Mesenchymal stem cell (in vitro differentiated cells and primary cell): ENCODE results near the gene HEPH.

Source experiments
- DNase-seq: peaks from one replicate; pipeline ENCODE4 v3.0.0-alpha.2; 2013
- H2AFZ ChIP-seq: one replicate; pipeline ENCODE4 v1.6.1; 2013; ENCODE audit warnings: low read depth, mild to moderate bottlenecking, control low read depth, inconsistent platforms, low read length, moderate library complexity
- H2AK5ac ChIP-seq: 2 replicates; pipeline ENCODE4 v1.6.1; 2013; ENCODE audit warnings: low read length, moderate library complexity, mild to moderate bottlenecking, inconsistent platforms; ENCODE audit not compliant: severe bottlenecking
- H2BK120ac ChIP-seq: one replicate; pipeline ENCODE4 v1.6.1; 2013; ENCODE audit warnings: low read depth, mild to moderate bottlenecking, inconsistent platforms, low read length, moderate library complexity
- H2BK12ac ChIP-seq, 2 experiments: one replicate each; pipeline ENCODE4 v1.6.1; 2013; ENCODE audit warnings: inconsistent platforms in 2 of 2, low read length in 2 of 2, mild to moderate bottlenecking in 2 of 2, moderate library complexity in 2 of 2, control low read depth in 1 of 2
- H2BK15ac ChIP-seq: one replicate; pipeline ENCODE4 v1.6.1; 2013; ENCODE audit warnings: mild to moderate bottlenecking, low read depth, inconsistent platforms; ENCODE audit not compliant: poor library complexity, severe bottlenecking
- H2BK5ac ChIP-seq: 2 replicates; pipeline ENCODE4 v1.6.1; 2013; ENCODE audit warnings: low read depth, mild to moderate bottlenecking, low read length, control low read depth, inconsistent platforms; ENCODE audit not compliant: poor library complexity, severe bottlenecking
- H3K14ac ChIP-seq, 2 experiments: one replicate each; pipeline ENCODE4 v1.6.1; 2013; ENCODE audit warnings: inconsistent platforms in 2 of 2, low read length in 2 of 2, control low read depth in 1 of 2, mild to moderate bottlenecking in 1 of 2, moderate library complexity in 1 of 2
- H3K18ac ChIP-seq, 2 experiments: one replicate each; pipeline ENCODE4 v1.6.1; 2013; ENCODE audit warnings: inconsistent platforms in 2 of 2, low read length in 2 of 2, control low read depth in 1 of 2, low read depth in 1 of 2, mild to moderate bottlenecking in 1 of 2
- H3K23ac ChIP-seq, 2 experiments: one replicate each; pipeline ENCODE4 v1.6.1; 2013; ENCODE audit warnings: inconsistent platforms in 2 of 2, low read length in 2 of 2, mild to moderate bottlenecking in 2 of 2, moderate library complexity in 2 of 2, control low read depth in 1 of 2
- H3K27ac ChIP-seq: 2 replicates; pipeline ENCODE4 v1.5.1; 2013; ENCODE audit warnings: mild to moderate bottlenecking, moderate library complexity, low read length, control low read depth, inconsistent platforms; ENCODE audit not compliant: poor library complexity, severe bottlenecking
- H3K27me3 ChIP-seq, 2 experiments: 2 replicates each; pipeline versions ENCODE4 v1.6.1 to v1.7.0; 2013; ENCODE audit warnings: low read length in 2 of 2, mild to moderate bottlenecking in 2 of 2, moderate library complexity in 2 of 2, control low read depth in 1 of 2, inconsistent platforms in 1 of 2; ENCODE audit not compliant: control insufficient read depth in 1 of 2, insufficient read depth in 1 of 2
- H3K36me3 ChIP-seq, 2 experiments: 2 replicates each; pipeline versions ENCODE4 v1.6.1 to v1.7.0; 2013; ENCODE audit warnings: low read length in 2 of 2, control low read depth in 1 of 2, inconsistent platforms in 1 of 2, low read depth in 1 of 2, mild to moderate bottlenecking in 1 of 2; ENCODE audit not compliant: insufficient read depth in 2 of 2, control insufficient read depth in 1 of 2
- H3K4ac ChIP-seq, 2 experiments: one replicate each; pipeline ENCODE4 v1.6.1; 2013; ENCODE audit warnings: inconsistent platforms in 2 of 2, low read length in 2 of 2, mild to moderate bottlenecking in 2 of 2, moderate library complexity in 2 of 2, control low read depth in 1 of 2, low read depth in 1 of 2
- H3K4me1 ChIP-seq: 2 replicates; pipeline ENCODE4 v1.6.1; 2013; ENCODE audit warnings: low read depth, low read length, control low read depth; ENCODE audit not compliant: control insufficient read depth, insufficient read depth
- H3K4me2 ChIP-seq: 2 replicates; pipeline ENCODE4 v1.6.1; 2013; ENCODE audit warnings: low read length, mild to moderate bottlenecking, inconsistent platforms; ENCODE audit not compliant: poor library complexity, severe bottlenecking
- H3K4me3 ChIP-seq, 2 experiments: 2 replicates each; pipeline versions ENCODE4 v1.5.1 to v1.7.0; 2013; ENCODE audit warnings: low read length in 2 of 2, mild to moderate bottlenecking in 2 of 2, control low read depth in 1 of 2, low read depth in 1 of 2; ENCODE audit not compliant: insufficient read depth in 1 of 2
- H3K79me1 ChIP-seq: replicated peaks from 2 replicates; pipeline ENCODE4 v1.6.1; 2013; ENCODE audit warnings: mild to moderate bottlenecking, control low read depth, low read length, inconsistent platforms; ENCODE audit not compliant: poor library complexity, severe bottlenecking
- H3K9ac ChIP-seq: 2 replicates; pipeline ENCODE4 v1.7.0; 2013; ENCODE audit warnings: mild to moderate bottlenecking, low read length, moderate library complexity
- H3K9me3 ChIP-seq: 2 replicates; pipeline ENCODE4 v1.7.0; 2013; ENCODE audit warnings: mild to moderate bottlenecking, low read length; ENCODE audit not compliant: control insufficient read depth
- H4K8ac ChIP-seq: one replicate; pipeline ENCODE4 v1.6.1; 2013; ENCODE audit warnings: inconsistent platforms, mild to moderate bottlenecking, low read length, moderate library complexity
- H4K91ac ChIP-seq: one replicate; pipeline ENCODE4 v1.6.1; 2013; ENCODE audit warnings: mild to moderate bottlenecking, low read length, inconsistent platforms
- WGBS: methylation state at CpG from one replicate; pipeline ENCODE4 v1.1.7; 2013; ENCODE audit warnings: mixed read lengths; 5-methylcytosine and 5-hydroxymethylcytosine counted together

HEPH gene

GRCh38 chrX:66200855-66201795 is 37.1 kb downstream of the HEPH start:
- H3K14ac ChIP-seq: no peak overlapping the region

GRCh38 chrX:66203114-66203513 is 39.1 kb downstream of the HEPH start:
- Histone ChIP-seq H2AFZ (no peak overlapping the region), H2BK12ac (no peak overlapping the region), H4K8ac (no peak overlapping the region), H3K14ac (no peak overlapping the region), H3K9ac (no peak overlapping the region), H2BK120ac (no peak overlapping the region), H3K4me3 (no peak overlapping the region), H3K27me3 (peaks cover 0 to 11% of the 10 kb centered on the region in 2 experiments), H3K36me3 (peaks cover 0 to 7% of the 10 kb centered on the region in 2 experiments), H3K4me1 (peaks cover 3% of the 10 kb centered on the region), H3K79me1 (no peaks in the 10 kb centered on the region), H2AK5ac (no peak overlapping the region), H3K9me3 (no peaks in the 10 kb centered on the region), H2BK15ac (no peak overlapping the region), H3K4me2 (no peak overlapping the region), H3K18ac (no peak overlapping the region), H3K27ac (no peak overlapping the region), H2BK5ac (no peak overlapping the region), H3K23ac (no peak overlapping the region), H4K91ac (no peak overlapping the region), H3K4ac (no peak overlapping the region)
- DNase-seq: no peak
- WGBS: no CpG with 5 or more reads among the region's 5 CpGs

More at GRCh38 chrX:66200855-66201795, 37.1 kb downstream of the HEPH start:
- Histone ChIP-seq H2AK5ac (no peak overlapping the region), H2BK5ac (no peak overlapping the region), H3K27ac (no peak overlapping the region), H2BK15ac (no peak overlapping the region), H3K4ac (no peak overlapping the region), H4K8ac (no peak overlapping the region), H3K9ac (no peak overlapping the region), H2BK120ac (no peak overlapping the region), H2BK12ac (no peak overlapping the region), H3K18ac (no peak overlapping the region), H3K79me1 (no peaks in the 10 kb centered on the region), H2AFZ (no peak overlapping the region), H3K4me3 (no peak overlapping the region), H3K27me3 (peaks cover 0 to 13% of the 10 kb centered on the region in 2 experiments), H3K4me1 (peaks cover 3% of the 10 kb centered on the region), H3K9me3 (no peaks in the 10 kb centered on the region), H3K23ac (no peak overlapping the region), H3K4me2 (no peak overlapping the region), H4K91ac (no peak overlapping the region), H3K36me3 (no peaks in the 10 kb centered on the region)
- no CpG with 5 or more reads among the region's 5 CpGs for WGBS
- peak; percentile 7 for DNase-seq

- no peak overlapping the region for H2BK5ac ChIP-seq
- H2BK120ac ChIP-seq: no peak overlapping the region
- H4K8ac ChIP-seq: no peak overlapping the region
- H3K9me3 ChIP-seq: peaks cover 9% of the 10 kb centered on the region
- H3K27me3 ChIP-seq: no peaks in the 10 kb centered on the region
- no peak overlapping the region for H4K91ac ChIP-seq
- no peak overlapping the region for H3K4ac ChIP-seq
- H3K4me3 ChIP-seq: no peak overlapping the region
- no peak overlapping the region for H3K4me2 ChIP-seq
- WGBS: 85% methylated on average over 2 of the region's 3 CpGs
- DNase-seq: no peak
- no peak overlapping the region for H3K23ac ChIP-seq
- H3K18ac ChIP-seq: no peak overlapping the region
- no peak overlapping the region for H3K14ac ChIP-seq
- no peak overlapping the region for H3K9ac ChIP-seq
- H2AFZ ChIP-seq: no peak overlapping the region
- no peak overlapping the region for H2BK12ac ChIP-seq
- no peak overlapping the region for H2BK15ac ChIP-seq
- H2AK5ac ChIP-seq: no peak overlapping the region
- H3K4me1 ChIP-seq: no peaks in the 10 kb centered on the region
- no peak overlapping the region for H3K27ac ChIP-seq
- no peaks in the 10 kb centered on the region for H3K79me1 ChIP-seq
- no peaks in the 10 kb centered on the region for H3K36me3 ChIP-seq
Observed at GRCh38 chrX:66221856-66222255, 57.8 kb downstream of the HEPH start.

- Histone ChIP-seq H2BK120ac (no peak overlapping the region), H3K14ac (no peak overlapping the region), H3K4me2 (no peak overlapping the region), H3K4me1 (no peaks in the 10 kb centered on the region), H3K4me3 (no peak overlapping the region), H2BK15ac (no peak overlapping the region), H3K9ac (no peak overlapping the region), H3K79me1 (no peaks in the 10 kb centered on the region), H3K36me3 (no peaks in the 10 kb centered on the region), H3K27me3 (no peaks in the 10 kb centered on the region), H3K23ac (no peak overlapping the region), H3K4ac (no peak overlapping the region), H4K8ac (no peak overlapping the region), H2BK5ac (no peak overlapping the region), H2AFZ (no peak overlapping the region), H3K9me3 (peaks cover 20% of the 10 kb centered on the region), H2BK12ac (no peak overlapping the region), H2AK5ac (no peak overlapping the region), H4K91ac (no peak overlapping the region), H3K18ac (no peak overlapping the region), H3K27ac (no peak overlapping the region)
- DNase-seq: no peak
- WGBS: no CpG with 5 or more reads among the region's 2 CpGs
Observed at GRCh38 chrX:66232296-66232695, 68.2 kb downstream of the HEPH start.
